Keratinocyte (primary cell): Measurements from ENCODE around the gene VKORC1.

Experiments used
- EZH2 ChIP-seq: IDR thresholded peaks from one replicate; pipeline ENCODE4 v1.6.1; 2012; ENCODE audit warnings: inconsistent platforms, mild to moderate bottlenecking, low read length, moderate library complexity
- TF ChIP-seq, protein P1 (sequence below), 3 experiments: IDR thresholded peaks in 1 of 3; conservative IDR thresholded peaks in 1 of 3; optimal IDR thresholded peaks in 1 of 3; 2 replicates in 2 of 3; 3 replicates in 1 of 3; pipeline versions ENCODE3 to v1.5.1; 2011; ENCODE audit warnings: low read length in 3 of 3, mild to moderate bottlenecking in 3 of 3, moderate library complexity in 2 of 3, control low read depth in 1 of 3, inconsistent platforms in 1 of 3; ENCODE audit not compliant: insufficient read depth in 2 of 3; ENCODE audit errors: extremely low read depth in 1 of 3

DNA sequence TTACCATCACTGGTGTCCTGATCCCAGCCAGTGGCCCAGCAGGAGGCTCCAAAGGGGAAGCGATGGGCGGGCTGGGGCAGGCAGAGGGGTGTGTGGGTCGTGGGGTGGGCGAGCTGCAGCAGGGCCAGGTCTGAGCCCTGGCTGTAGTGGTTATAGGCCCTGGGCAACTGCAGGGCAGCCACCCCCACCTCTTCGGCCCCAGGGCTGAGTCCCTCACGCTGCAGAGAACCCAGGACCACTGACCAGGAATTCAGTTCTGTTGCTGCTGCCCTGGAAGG, 8.0 kb downstream of the VKORC1 start:
- TF ChIP-seq, protein P1, sequence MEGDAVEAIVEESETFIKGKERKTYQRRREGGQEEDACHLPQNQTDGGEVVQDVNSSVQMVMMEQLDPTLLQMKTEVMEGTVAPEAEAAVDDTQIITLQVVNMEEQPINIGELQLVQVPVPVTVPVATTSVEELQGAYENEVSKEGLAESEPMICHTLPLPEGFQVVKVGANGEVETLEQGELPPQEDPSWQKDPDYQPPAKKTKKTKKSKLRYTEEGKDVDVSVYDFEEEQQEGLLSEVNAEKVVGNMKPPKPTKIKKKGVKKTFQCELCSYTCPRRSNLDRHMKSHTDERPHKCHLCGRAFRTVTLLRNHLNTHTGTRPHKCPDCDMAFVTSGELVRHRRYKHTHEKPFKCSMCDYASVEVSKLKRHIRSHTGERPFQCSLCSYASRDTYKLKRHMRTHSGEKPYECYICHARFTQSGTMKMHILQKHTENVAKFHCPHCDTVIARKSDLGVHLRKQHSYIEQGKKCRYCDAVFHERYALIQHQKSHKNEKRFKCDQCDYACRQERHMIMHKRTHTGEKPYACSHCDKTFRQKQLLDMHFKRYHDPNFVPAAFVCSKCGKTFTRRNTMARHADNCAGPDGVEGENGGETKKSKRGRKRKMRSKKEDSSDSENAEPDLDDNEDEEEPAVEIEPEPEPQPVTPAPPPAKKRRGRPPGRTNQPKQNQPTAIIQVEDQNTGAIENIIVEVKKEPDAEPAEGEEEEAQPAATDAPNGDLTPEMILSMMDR (optimal IDR thresholded peaks at IDR 0.05 in 1 of 3, IDR thresholded peaks at IDR 0.05 in 1 of 3, conservative IDR thresholded peaks at IDR 0.05 in 1 of 3; ENCODE audit: extremely low read depth in 1 of 3, insufficient read depth in 2 of 3, low read length in 3 of 3) = no peak
- no peak for TF ChIP-seq EZH2
